HG02571 (cell line): ENCODE measurements around the gene SPATA4.
"Not testable (repeated sequence)": the region's sequence is repeated elsewhere in the genome, so short reads cannot be mapped to it uniquely, and the experiment has no call there.

ENCODE experiments used
- ATAC-seq: cut with Tn5 transposase; IDR thresholded peaks from one replicate; pipeline ENCODE4 v1.9.1; 2021; ENCODE audit warnings: mild to moderate bottlenecking, moderate library complexity; ENCODE audit not compliant: unreplicated experiment

Gene SPATA4

DNA sequence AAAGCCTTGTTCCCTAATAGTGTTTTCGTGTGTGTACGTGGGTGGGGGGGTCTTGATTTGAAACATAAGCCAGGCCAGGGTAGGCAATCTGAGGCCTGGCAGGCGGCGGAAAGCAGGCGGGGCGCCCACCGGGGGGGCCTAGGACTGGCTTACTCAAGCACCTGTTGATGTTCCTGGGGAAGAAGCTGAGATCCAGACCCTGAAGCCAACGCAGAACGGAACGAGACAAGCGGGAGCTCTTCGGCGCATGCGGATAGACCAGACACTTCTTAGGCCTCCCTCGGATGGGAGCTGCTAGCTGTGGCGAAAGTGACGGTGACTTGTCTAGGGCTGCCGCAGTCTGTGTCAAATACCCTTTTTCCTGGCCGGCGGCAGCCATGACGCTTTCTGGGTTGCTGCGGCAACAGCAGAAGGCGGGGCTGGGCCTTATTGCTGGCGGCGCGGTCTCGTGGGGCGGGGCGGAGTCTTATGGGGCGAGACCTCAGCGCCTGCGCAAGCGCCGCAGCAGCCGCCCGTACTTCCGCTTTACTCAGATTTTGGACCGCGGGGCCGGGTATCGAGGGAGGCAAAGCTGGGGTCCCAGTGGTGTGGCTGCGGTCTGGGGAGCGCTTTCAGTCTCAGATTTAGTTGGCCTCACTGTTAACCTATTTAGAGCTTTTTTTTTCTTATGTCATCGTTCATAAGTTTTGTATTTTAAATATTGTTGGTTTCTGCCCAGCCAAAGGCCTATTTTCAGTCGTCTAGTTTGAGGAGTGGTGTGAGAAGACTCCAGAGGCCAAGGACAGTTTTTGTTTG lies at the start of gene SPATA4:
Gene SPATA4 (minus strand): TSS at position 402 of the 795 bp plus-strand sequence. CDS start 23 bp downstream, at position 379.
- ATAC-seq: peak; percentile 99

DNA sequence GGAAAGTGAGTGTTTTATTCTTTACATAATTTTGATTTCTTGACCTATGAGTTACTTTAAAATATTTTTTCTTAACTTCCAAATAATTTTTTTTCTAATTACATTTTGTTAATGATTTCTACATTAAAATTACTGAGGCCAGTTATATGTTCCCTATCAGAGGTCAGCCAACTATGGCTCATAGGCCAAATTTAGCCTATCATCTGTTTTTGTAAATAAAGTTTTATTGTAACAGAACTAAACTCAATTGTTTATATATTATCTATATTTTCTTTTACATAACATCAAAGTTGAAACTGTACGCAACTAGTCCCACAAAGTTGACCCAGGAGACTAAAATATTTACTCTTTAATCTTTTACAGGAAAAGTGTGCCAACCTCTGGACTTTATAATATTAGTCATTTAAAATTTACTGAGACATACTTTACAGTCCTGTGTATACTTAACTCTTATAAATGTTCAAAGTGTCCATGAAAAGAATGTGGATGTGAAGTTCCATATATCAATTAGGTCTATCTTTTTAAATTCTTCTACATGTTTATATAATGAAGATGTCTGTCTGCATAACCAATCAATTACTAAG lies 47.5 kb upstream of the SPATA4 start:
- no peak for ATAC-seq

DNA sequence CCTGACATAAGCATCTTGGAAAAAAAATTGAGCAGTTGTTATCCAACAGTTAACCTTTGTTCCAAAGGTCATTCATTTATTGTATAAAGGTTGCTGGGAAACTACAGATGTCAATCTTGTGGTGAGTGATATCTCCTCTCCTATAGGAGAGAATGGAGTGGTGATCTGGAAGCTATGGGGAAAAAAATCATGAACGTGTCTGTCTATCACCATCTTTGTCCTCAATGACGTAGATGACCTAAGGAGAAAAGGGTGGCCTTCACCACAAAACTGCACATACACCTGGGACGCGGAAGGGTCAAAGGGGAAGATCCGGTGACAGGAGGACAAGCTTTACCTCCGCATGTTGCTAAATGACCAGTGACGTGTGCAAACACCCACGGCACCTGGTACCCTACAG lies 46.3 kb upstream of the SPATA4 start:
- ATAC-seq: no peak

DNA sequence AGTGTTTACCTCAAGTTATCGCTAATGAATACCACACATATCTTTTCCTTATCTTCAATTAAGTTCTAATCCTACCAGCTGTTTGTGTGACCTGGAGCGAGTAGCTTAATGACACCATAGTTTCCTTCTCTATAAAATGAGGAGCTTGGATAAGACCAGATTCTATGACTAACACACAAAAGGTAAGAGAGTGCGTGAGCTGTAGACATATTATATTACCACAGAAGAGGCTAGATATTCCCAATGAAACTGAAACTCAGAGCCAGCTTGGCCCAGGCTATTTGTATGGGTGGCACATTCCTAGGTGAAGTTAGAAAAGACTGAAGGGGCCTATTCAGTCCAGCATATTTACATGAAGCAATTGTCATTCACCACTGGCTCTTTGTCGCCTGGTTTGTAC lies 43.4 kb upstream of the SPATA4 start:
- ATAC-seq: no peak

DNA sequence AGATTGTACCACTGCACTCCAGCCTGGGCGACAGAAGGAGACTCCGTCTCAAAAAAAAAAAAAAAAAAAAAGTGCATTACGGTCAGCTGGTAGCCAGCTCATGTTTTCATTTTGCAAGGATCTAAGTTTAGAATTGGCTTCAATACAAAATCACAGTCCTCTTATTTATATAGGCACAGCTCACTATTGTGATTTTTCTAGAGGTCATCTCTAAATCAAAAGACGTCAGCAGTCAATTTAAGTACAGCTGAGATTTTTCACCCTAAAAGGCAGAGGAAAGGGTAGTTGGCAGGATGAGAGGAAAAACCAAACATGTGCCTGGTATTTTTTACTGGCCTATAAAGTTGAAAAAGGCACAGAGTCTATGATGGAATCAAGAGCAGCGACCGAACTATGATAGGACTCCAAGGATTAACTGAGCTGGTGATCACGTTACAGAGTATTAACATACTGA lies 42.8 kb upstream of the SPATA4 start:
- ATAC-seq: no peak

DNA sequence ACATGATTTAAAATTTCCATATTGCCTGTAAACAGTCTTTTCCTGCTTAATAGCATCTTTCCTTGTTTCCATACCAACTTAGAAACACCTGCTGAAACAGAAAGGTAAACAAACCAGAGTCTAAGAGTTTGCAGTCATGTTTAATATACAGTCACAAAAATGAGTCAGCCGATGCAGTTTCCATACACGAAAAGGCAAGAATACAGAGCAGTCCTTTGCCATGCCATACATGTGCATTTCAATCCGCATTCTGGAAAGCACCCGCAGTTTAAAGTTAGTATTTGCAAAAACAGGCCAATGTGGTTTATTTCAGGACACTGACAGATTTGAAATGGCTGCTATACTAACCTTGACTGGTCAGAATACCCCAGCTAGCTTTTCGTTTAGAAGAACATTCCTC lies 41.6 kb upstream of the SPATA4 start:
- no peak for ATAC-seq

DNA sequence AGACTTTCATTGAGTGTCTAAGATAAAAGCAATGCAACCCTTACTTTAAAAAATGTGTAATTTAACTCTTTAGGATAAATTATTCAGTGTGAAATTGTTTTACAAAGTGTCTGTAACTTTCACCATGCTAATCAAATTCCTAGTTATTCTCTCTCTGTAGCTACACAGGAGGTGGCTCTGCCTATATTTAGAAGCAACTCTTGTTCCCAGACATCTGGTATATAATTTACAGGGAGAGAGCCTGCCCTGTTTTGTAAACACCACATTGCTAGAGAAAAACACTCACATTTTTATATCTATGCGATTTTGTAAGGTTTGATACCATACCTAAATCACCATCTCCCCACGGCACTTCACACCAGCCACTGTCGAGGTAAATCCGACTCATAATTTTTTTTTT lies 35.5 kb upstream of the SPATA4 start:
- ATAC-seq: no peak

DNA sequence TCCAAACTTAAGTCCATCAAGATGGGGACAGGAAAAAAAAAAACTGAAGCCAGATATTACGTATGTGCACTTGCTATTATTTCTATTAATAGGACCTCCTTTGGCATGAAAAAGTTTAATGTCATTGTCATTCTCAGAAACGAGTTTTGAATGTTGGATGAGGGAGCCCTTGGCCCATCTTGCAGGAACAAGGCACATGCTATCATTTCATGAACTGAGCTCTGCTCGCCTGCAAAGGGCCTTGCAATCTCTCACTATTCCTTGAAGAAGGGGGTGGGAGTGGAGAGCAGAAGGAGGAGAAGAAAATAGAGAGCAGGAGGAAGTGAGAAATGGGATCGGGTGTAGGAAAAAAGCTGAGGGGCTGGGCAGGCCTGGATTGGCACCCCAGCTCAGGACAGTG lies 34.3 kb upstream of the SPATA4 start:
- no peak for ATAC-seq

DNA sequence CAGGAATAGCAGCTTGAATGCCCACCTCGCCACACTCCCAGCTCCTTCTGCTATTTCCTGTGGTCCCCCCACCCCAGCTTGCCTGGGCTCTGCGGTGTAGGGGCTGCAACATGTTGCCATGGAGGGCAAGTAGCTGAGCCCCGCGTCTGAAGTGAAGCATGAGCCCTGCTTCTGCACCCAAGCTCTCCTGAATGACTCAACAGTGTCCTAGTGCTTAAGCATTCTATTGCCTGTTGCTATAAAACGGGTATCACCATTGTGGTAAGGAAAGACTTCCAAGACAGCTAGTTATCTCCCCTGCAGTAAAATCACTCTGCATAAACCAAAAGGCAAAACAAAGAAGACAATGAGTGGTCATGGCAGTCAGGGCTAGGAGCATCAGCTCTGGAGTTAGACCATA lies 31.4 kb upstream of the SPATA4 start:
- ATAC-seq: no peak

DNA sequence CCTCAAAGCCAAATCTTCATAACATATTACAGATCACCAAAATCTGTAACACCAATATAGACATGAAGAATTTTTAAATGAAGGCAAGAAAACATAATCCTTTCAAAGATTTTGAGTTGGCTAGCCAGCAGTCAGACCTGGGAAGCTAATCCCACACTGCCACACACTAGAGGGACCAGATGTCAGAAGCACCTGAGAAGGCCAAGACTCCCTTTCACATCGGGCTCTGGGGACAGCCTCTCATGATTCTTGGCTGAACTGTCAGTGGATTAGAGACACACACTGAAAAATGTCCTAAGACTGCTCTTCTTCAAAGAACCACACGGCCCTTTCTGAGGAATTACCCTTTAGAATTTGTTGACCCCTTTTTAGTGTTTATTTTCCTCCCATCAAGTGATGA lies 28.2 kb upstream of the SPATA4 start:
- no peak for ATAC-seq

DNA sequence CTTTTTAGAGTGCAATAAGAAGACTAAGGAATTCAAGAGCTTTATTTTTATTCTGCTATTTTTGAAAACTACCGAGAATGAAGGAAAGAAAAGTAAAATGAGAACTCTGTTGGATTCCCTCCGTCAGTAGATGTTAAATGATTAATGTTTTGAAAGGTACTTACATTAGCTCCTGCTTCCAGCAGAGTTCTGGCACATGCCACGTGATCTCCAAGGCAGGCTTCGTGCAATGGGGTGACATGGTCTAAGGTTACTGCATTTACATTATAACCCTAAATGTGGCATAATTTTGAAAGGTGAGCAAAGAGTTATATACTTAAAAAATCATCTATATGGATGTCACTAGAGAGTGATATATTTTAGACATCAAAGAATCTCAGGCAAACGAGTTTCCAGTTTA lies 26.8 kb upstream of the SPATA4 start:
- ATAC-seq: no peak

DNA sequence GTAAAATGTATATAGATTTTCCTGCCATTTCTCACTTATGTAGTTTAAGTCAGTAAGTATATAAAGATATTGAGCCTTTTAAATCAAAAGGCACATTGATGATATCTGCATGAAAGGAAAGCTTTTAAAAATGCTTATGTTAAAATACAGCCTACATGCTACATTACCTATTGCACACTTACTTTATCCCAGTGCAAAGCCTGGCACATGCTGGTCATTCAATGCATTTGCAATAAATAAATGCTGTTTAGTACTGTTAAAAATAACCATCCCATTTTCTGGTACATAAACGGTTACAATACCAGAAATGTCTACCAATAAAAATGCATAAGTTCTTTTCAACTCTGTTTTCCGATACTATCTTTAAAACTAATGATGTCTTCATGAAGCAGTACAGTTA lies 22.1 kb upstream of the SPATA4 start:
- ATAC-seq: no peak

DNA sequence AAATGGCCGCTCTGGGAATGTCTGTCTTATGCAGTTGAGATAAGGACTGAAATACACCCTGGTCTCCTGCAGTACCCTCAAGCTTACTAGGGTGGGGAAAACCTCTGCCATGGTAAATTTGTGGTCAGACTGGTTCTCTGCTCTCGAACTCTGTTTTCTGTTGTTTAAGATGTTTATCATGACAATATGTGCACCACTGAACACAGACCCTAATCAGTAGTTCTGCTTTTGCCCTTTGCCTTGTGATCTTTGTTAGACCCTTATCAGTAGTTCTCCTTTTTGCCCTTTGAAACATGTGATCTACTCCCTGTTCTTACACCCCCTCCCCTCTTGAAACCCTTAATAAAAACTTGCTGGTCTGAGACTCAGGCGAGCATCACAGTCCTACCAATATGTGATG lies 17.0 kb upstream of the SPATA4 start:
- ATAC-seq: not testable (repeated sequence)

DNA sequence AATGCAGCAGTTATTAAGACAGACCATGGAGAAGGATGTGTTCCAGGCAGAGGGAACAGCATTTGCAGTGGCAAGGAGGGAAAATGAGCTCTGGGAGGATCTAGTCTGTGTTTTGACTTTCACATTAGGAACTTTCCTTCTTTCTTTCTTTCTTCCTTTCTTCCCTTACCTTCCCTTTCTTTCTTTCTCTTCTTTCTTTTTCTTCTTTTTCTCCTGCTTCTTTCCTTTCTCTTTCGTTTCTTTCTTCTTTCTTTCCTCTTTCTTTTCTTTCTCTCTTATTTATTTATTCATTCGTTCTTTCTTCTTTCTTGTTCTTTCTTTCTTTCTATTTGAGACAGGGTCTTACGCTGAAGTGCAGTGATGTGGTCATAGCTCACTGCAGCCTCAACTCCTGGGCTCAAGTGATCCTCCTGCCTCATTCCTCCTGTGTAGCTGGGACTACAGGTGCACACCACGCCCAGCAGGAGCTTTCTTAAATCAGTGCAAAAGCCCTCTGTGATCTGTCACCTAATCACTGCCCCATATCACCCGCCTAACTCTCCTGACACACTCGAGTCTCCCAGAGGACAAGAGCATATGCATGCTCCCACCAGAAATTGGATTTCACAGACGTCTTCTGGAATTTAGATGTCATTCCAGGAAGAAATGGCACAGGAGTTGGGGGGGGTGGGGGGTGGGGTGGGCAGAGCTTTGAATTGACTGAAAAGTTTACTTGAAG lies 15.4 kb upstream of the SPATA4 start:
- ATAC-seq: no peak

DNA sequence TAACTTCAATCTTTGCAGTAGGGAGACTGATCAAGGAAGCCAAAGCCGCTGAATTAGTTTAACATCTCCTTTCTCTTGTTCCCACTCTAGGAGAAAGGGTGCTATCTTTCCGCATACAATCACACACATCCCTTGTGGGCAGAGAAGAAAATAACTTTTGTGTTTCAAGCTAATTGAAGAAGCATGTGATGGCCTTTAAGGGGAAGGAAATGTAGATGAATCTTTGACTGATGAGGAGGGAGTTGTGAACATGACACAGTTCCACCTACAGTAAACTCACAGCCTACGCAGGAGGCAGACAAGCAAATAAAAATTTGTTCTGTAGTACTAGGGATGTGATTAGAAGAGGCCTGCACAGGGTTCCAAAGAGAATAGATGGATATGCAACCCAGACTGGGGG lies 14.7 kb upstream of the SPATA4 start:
- no peak for ATAC-seq

DNA sequence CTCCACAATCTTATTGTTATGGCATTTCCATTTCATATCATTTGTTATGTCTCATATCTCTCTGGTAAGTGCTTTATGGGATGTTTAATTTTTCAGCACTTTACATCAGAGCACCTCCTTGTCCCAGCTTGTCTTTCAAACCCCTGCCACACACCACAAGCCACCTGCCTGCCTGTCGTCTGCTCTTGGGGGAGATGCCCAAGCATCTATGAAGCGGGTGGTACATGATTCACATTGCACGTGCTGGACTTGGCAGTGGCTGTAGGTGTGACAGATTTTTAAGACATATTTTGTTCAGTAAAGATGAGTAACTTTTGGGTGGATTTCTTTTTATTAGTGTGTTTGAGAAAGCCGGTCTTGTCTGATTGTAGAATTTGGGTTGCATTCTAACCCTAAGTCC lies 14.2 kb upstream of the SPATA4 start:
- ATAC-seq: no peak

DNA sequence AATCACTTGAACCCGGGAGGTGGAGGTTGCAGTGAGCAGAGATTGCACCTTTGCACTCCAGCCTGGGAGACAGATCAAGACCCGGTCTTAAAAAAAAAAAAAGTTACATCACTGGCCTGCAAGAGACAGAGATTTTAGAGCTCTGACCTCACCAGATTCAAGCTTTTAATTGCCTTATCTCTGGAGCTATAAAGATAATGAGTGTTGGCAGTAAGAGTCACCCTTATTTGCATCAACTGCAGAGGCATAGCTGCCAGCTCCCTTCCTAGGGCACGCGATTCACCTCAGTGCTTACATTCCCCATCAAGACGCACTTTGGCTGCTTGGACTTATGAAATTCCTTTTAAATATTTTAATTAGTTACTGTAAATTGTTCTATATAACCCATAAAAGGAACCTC lies 12.5 kb upstream of the SPATA4 start:
- no peak for ATAC-seq

DNA sequence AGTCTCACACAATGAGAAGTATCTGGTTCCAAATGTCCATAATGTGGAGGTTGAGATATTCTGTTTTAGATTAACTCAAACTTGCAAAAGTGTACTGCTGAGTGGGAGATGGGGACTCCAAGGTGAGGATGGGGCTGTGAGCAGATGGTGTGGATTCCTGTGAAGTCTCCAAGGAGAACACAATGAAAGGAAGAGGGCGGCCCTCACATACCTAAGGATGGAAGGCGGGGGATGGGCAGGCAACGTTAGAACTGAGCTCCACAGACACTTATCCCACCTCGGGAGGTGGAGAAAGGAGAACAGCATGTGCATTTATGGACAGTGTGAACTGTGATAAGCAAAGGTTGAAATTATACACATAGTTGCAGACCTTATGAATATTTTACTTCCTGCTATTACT lies 9.9 kb upstream of the SPATA4 start:
- ATAC-seq: no peak

DNA sequence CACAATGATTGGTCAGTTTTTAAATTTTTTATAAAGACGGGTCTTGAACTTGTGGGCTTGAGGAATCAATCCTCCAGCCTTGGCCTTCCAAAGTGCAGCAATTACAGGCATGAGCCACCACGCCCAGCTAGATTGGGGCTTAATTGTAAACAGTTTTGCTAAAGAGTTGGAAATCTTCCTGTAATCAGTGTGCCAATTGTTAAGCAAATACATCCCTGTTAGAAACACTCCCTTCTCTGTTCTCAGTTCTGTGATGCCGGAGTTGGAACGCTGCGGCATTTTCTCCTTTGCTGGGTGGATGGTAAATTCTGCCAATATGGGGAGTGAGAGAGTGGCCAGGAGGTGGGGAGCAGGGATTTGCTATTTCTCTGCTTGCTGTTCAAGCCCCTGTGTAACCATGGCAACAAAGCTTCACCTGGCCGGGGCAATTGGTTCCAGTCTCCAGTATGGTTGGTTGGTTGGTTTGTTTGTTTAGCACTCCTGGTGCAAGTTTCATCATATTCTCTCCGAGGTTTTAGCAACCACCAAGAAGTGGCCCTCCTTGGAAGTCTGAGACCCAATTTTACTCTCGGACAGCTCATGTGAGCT lies 3.0 kb upstream of the SPATA4 start:
- ATAC-seq: no peak

DNA sequence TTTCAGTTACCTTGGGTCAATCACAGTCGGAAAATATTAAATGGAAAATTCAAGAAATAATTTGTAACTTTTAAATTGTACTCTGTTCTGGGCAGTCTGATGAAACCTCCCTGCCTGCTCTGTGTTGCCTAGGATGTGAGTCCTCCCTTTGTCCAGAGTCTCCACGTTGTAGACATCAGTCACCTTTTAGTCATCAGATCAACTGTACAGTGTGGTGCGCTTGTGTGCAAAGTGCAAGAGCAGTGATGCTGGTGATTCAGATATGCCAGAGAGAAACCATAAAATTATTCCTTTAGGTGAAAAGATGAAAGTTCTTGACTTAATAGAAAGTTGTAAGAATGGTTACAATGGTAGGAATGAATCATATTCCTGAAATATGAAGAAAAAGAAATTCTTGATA lies 1.4 kb downstream of the SPATA4 start:
- ATAC-seq: no peak

DNA sequence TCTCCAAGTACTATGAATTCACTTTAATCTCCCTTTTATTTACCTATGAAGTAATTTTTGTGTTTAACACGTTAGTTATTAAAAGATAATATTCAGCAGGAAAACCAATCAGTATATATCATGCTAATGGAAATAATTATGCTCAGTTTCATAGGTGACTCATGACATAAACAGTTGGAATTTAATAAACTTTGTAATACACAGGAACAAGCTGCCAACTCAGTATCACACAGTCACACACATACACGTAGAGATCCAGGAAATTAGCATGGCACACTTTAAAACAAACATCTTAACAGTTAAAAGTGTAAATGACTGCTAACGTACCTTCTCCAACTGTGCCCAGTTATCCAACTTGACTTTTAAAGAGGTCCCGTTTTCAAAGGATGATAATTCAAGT lies 2.3 kb downstream of the SPATA4 start:
- no peak for ATAC-seq

DNA sequence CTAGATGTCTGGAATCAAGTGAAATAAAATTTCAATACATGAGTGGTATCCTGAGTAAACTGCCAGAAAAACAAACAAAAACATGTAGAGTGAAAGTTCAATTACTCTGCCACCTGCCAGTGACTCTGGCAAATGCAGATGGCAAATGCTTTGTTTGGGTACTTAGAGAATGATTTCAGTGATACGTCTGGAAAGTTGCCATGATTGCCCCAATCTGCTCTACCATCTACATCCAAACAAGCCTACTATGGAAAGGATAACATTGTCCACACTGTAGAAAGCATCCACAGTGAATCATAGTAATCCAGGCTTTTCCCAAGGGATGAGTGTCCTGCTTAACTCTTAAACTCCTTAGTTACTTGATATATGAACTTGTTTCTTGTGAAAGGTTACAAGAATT lies 3.4 kb downstream of the SPATA4 start:
- ATAC-seq: no peak
